Measurements from ENCODE around the gene UXS1.

DNA sequence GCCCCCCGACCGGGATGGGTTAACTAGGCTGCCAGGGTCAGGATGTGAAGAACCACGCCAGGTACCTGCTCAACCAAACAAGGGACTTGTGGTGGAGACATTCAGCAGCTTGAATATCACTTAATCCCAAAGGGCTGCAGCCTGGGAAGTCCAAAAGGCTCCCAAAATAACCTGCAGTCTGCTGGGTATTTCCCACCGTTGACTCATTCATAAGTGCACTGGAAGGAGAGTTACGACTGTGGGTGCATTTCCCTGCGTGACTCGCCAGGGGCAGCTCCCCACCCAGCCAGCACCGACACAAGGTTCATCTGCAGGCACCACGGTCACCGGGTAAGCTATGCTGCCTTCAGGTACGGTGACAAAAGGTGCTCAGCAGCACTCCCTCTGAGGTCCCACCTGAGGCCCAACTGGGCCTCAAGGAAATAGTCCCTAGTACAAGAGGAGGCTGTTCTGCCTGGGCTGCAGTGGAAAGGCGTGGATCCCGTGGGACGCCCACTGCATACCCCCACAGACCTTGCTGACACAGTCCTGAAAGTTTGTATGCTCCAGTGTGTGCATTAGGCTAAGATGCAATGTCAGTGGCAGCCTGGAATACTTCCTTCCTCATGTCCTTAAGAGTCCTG, 86.5 kb downstream of the UXS1 start:
- TF ChIP-seq MED1 (CRISPR knock-in tag; IDR thresholded peaks at IDR 0.05; ENCODE audit: borderline replicate concordance) (no peak), RFX5 (IDR thresholded peaks at IDR 0.05; ENCODE audit: low read depth, low read length) (no peak), TEAD2 (tag; IDR thresholded peaks at IDR 0.05) (no peak), ARNT (IDR thresholded peaks at IDR 0.05) (no peak), TCFL5 (CRISPR knock-in tag; conservative IDR thresholded peaks at IDR 0.05) (no peak), SMC3 (conservative IDR thresholded peaks at IDR 0.05; ENCODE audit: insufficient read depth, low read depth, low read length) (no peak), MCM7 (IDR thresholded peaks at IDR 0.05) (no peak)
- TF ChIP-seq, protein P1, sequence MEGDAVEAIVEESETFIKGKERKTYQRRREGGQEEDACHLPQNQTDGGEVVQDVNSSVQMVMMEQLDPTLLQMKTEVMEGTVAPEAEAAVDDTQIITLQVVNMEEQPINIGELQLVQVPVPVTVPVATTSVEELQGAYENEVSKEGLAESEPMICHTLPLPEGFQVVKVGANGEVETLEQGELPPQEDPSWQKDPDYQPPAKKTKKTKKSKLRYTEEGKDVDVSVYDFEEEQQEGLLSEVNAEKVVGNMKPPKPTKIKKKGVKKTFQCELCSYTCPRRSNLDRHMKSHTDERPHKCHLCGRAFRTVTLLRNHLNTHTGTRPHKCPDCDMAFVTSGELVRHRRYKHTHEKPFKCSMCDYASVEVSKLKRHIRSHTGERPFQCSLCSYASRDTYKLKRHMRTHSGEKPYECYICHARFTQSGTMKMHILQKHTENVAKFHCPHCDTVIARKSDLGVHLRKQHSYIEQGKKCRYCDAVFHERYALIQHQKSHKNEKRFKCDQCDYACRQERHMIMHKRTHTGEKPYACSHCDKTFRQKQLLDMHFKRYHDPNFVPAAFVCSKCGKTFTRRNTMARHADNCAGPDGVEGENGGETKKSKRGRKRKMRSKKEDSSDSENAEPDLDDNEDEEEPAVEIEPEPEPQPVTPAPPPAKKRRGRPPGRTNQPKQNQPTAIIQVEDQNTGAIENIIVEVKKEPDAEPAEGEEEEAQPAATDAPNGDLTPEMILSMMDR (IDR thresholded peaks at IDR 0.05 in 2 of 3, conservative IDR thresholded peaks at IDR 0.05 in 1 of 3; ENCODE audit: insufficient read depth in 2 of 3, low read depth in 1 of 3, low read length in 3 of 3) = no peak

All from K562 (cell line).